SK-N-SH (cell line): ENCODE measurements around the gene REPS2.

Experiments used
- CTCF ChIP-seq: fragments of 200-600 bp; sonication (generic); IDR thresholded peaks from 2 replicates; pipeline ENCODE4 v1.6.1; 2017; ENCODE audit warnings: antibody characterized with exemption, mild to moderate bottlenecking, moderate library complexity
- EP300 ChIP-seq, 2 experiments: IDR thresholded peaks; 2 replicates each; pipeline versions ENCODE4 v1.4.0 to v1.6.1; 2012; ENCODE audit warnings: borderline replicate concordance in 1 of 2, low read depth in 1 of 2, low read length in 1 of 2
- EZH2phosphoT487 ChIP-seq: fragments of 200-600 bp; sonication (generic); IDR thresholded peaks from 2 replicates; pipeline ENCODE4 v1.6.1; 2017; ENCODE audit warnings: low read depth, mixed run types, mild to moderate bottlenecking, antibody characterized with exemption, moderate library complexity, borderline replicate concordance
- FOSL2 ChIP-seq: IDR thresholded peaks from 2 replicates; pipeline ENCODE4 v1.4.0; 2012; ENCODE audit warnings: low read depth, mild to moderate bottlenecking, moderate library complexity, borderline replicate concordance
- JUND ChIP-seq: IDR thresholded peaks from 2 replicates; pipeline ENCODE4 v1.4.0; 2012
- MAX ChIP-seq: IDR thresholded peaks from 2 replicates; pipeline ENCODE4 v1.4.0; 2012; ENCODE audit warnings: low read depth
- POLR2AphosphoS5 ChIP-seq: IDR thresholded peaks from 2 replicates; pipeline ENCODE4 v1.6.1; 2012; ENCODE audit warnings: low read depth, low read length
- RCOR1 ChIP-seq: fragments of 150-350 bp; IDR thresholded peaks from 2 replicates; pipeline ENCODE4 v1.6.1; 2017; ENCODE audit warnings: antibody characterized with exemption, low read length
- SIN3A ChIP-seq: IDR thresholded peaks from 2 replicates; pipeline ENCODE4 v1.6.1; 2012; ENCODE audit warnings: low read depth, mild to moderate bottlenecking, low read length, moderate library complexity, borderline replicate concordance
- TAF1 ChIP-seq: IDR thresholded peaks from 2 replicates; pipeline ENCODE4 v1.6.1; 2012; ENCODE audit warnings: low read depth, mild to moderate bottlenecking, low read length, moderate library complexity, borderline replicate concordance
- USF2 ChIP-seq: fragments of 150-350 bp; IDR thresholded peaks from 2 replicates; pipeline ENCODE4 v1.6.1; 2017; ENCODE audit warnings: antibody characterized with exemption, low read length, low read depth, borderline replicate concordance
- YY1 ChIP-seq: IDR thresholded peaks from 2 replicates; pipeline ENCODE4 v1.4.0; 2012; ENCODE audit warnings: low read depth, mild to moderate bottlenecking

- TF ChIP-seq SIN3A (no peak), RCOR1 (no peak), EZH2phosphoT487 (no peak), CTCF (peak; percentile 90), EP300 (IDR thresholded peaks at IDR 0.05; ENCODE audit: borderline replicate concordance in 1 of 2, low read depth in 1 of 2, low read length in 1 of 2) (no peak), USF2 (no peak), TAF1 (no peak), POLR2AphosphoS5 (no peak), JUND (no peak), YY1 (no peak), FOSL2 (no peak), MAX (no peak)
Observed at GRCh38 chrX:17046478-17047097, 100.1 kb downstream of the REPS2 start.
